A549 (cell line): ENCODE results near the gene ST6GALNAC4.

Experiments
- CEBPB ChIP-seq, 2 experiments: fragments of >200 bp in 1 of 2; sonication (Bioruptor Twin) in 1 of 2; formaldehyde crosslinking in 1 of 2; IDR thresholded peaks; 2 replicates each; pipeline ENCODE4 v1.6.1; 2012 to 2016
- CTCF ChIP-seq: fragments of >200 bp; sonication (Bioruptor Twin); formaldehyde crosslinking; IDR thresholded peaks from 3 replicates; pipeline ENCODE4 v1.5.1; 2016
- FOSL2 ChIP-seq, 2 experiments: fragments of 450-650 bp in 1 of 2; fragments of >200 bp in 1 of 2; sonication (Bioruptor Twin) in 1 of 2; formaldehyde crosslinking; IDR thresholded peaks; 2 replicates each; pipeline versions ENCODE4 v1.5.0 to v1.6.1; 2016 to 2020; ENCODE audit warnings: mild to moderate bottlenecking in 1 of 2, moderate library complexity in 1 of 2
- JUN ChIP-seq, 2 experiments: fragments of >200 bp; sonication (Bioruptor Twin); formaldehyde crosslinking; IDR thresholded peaks; 2 replicates in 1 of 2; 3 replicates in 1 of 2; pipeline ENCODE4 v1.6.1; 2016 to 2017
- MYC ChIP-seq: IDR thresholded peaks from 2 replicates; pipeline ENCODE4 v1.6.1; 2012; ENCODE audit warnings: mild to moderate bottlenecking, inconsistent platforms, low read length, improper control_type of control experiment, borderline replicate concordance
- NPAS2 ChIP-seq: fragments of 250-450 bp; sonication (Bioruptor Pico); IDR thresholded peaks from 2 replicates; pipeline ENCODE4 v1.8.0; 2022; ENCODE audit warnings: mild to moderate bottlenecking, moderate library complexity, borderline replicate concordance

GRCh38 chr9:127945942-127946341 lies 29.1 kb upstream of the ST6GALNAC4 start:
- TF ChIP-seq CEBPB (IDR thresholded peaks at IDR 0.05) = no peak
- TF ChIP-seq NPAS2 = no peak
- no peak for TF ChIP-seq CTCF
- TF ChIP-seq JUN (IDR thresholded peaks at IDR 0.05) = no peak
- no peak for TF ChIP-seq FOSL2 (IDR thresholded peaks at IDR 0.05)
- no peak for TF ChIP-seq FOSL2 (CRISPR knock-in tag; IDR thresholded peaks at IDR 0.05)
- TF ChIP-seq MYC = no peak
